SK-N-SH (cell line): ENCODE data around the gene TM9SF4. TPM values are rescaled to one million over a fixed set of nuclear protein-coding genes. Genes with fewer than 3 reads are reported as not detected.

Experiments
- CTCF ChIA-PET: fragments of 300-600, 350-600 bp; formaldehyde crosslinking; extraction: SDS; loops from one replicate; lab custom pipeline; 2021; lab: Yijun Ruan, JAX
- POLR2A ChIA-PET: fragments of 350-600 bp; sonication (Branson Sonifier 250); formaldehyde crosslinking; extraction: SDS; loops from one replicate; lab custom pipeline; 2020; ENCODE audit warnings: antibody characterized with exemption, inconsistent platforms; lab: Yijun Ruan, JAX
- DNase-seq: peaks from one replicate; pipeline ENCODE4 v3.0.0; 2012
- H2AFZ ChIP-seq: fragments of 200-600 bp; sonication (generic); 2 replicates; pipeline ENCODE4 v1.8.1; 2016; ENCODE audit warnings: antibody characterized with exemption, mild to moderate bottlenecking, low read depth
- H3F3A ChIP-seq: fragments of 200-600 bp; sonication (generic); replicated peaks from 2 replicates; pipeline ENCODE3; 2016; ENCODE audit warnings: antibody characterized with exemption, mild to moderate bottlenecking; ENCODE audit not compliant: insufficient read depth
- H3K27ac ChIP-seq, 2 experiments: fragments of 200-500 bp in 1 of 2; fragments of 200-600 bp in 1 of 2; sonication (Bioruptor generic) in 1 of 2; sonication (generic), shearing (Covaris generic) in 1 of 2; 2 replicates each; pipeline versions ENCODE4 v1.5.1 to v1.6.1; 2014 to 2016; ENCODE audit warnings: low read depth in 2 of 2, inconsistent platforms in 1 of 2, low read length in 1 of 2, mild to moderate bottlenecking in 1 of 2, mixed read lengths in 1 of 2
- H3K27me3 ChIP-seq: fragments of 200-600 bp; sonication (generic), shearing (Covaris generic); 2 replicates; pipeline ENCODE4 v1.6.1; 2016; ENCODE audit warnings: mixed run types; ENCODE audit not compliant: insufficient read depth
- H3K36me3 ChIP-seq, 2 experiments: fragments of 200-500 bp in 1 of 2; fragments of 200-600 bp in 1 of 2; sonication (Bioruptor generic) in 1 of 2; sonication (generic) in 1 of 2; replicated peaks in 1 of 2; 2 replicates each; pipeline versions ENCODE3 to v1.5.1; 2014 to 2016; ENCODE audit warnings: low read length in 1 of 2, mild to moderate bottlenecking in 1 of 2; ENCODE audit not compliant: insufficient read depth in 2 of 2, control insufficient read depth in 1 of 2
- H3K4me1 ChIP-seq, 2 experiments: fragments of 200-500 bp in 1 of 2; fragments of 200-600 bp in 1 of 2; sonication (Bioruptor generic) in 1 of 2; sonication (generic), shearing (Covaris generic) in 1 of 2; 2 replicates each; pipeline versions ENCODE4 v1.5.1 to v1.6.1; 2014 to 2016; ENCODE audit warnings: low read depth in 1 of 2, low read length in 1 of 2, mixed run types in 1 of 2; ENCODE audit not compliant: insufficient read depth in 2 of 2, control insufficient read depth in 1 of 2
- H3K4me2 ChIP-seq: fragments of 200-600 bp; sonication (generic), shearing (Covaris generic); 2 replicates; pipeline ENCODE4 v1.6.1; 2017; ENCODE audit warnings: mixed run types
- H3K4me3 ChIP-seq, 2 experiments: fragments of 200-500 bp in 1 of 2; fragments of 200-600 bp in 1 of 2; sonication (Bioruptor generic) in 1 of 2; sonication (generic), shearing (Covaris generic) in 1 of 2; 2 replicates each; pipeline versions ENCODE4 v1.5.1 to v1.8.1; 2014 to 2016; ENCODE audit warnings: low read depth in 2 of 2, inconsistent platforms in 1 of 2, low read length in 1 of 2, mild to moderate bottlenecking in 1 of 2, mixed read lengths in 1 of 2, moderate library complexity in 1 of 2
- H3K79me2 ChIP-seq: fragments of 200-600 bp; sonication (generic); 2 replicates; pipeline ENCODE4 v1.8.1; 2017; ENCODE audit warnings: mild to moderate bottlenecking; ENCODE audit not compliant: insufficient read depth
- H3K9ac ChIP-seq: fragments of 200-600 bp; sonication (generic); 2 replicates; pipeline ENCODE4 v1.6.1; 2017; ENCODE audit warnings: mixed run types
- H3K9me2 ChIP-seq: fragments of 200-600 bp; sonication (generic); 2 replicates; pipeline ENCODE4 v1.6.1; 2017; ENCODE audit warnings: mixed run types
- H3K9me3 ChIP-seq: fragments of 200-600 bp; sonication (generic); 2 replicates; pipeline ENCODE4 v1.6.1; 2017; ENCODE audit warnings: mixed run types, mild to moderate bottlenecking, moderate library complexity
- H4K20me1 ChIP-seq: fragments of 200-600 bp; sonication (generic); 2 replicates; pipeline ENCODE4 v1.6.1; 2017; ENCODE audit warnings: mild to moderate bottlenecking, mixed run types; ENCODE audit not compliant: insufficient read depth
- CHD2 ChIP-seq: fragments of 150-350 bp; IDR thresholded peaks from 2 replicates; pipeline ENCODE4 v1.6.1; 2018; ENCODE audit warnings: low read length; ENCODE audit not compliant: partially characterized antibody
- CTCF ChIP-seq: fragments of 200-600 bp; sonication (generic); IDR thresholded peaks from 2 replicates; pipeline ENCODE4 v1.6.1; 2017; ENCODE audit warnings: antibody characterized with exemption, mild to moderate bottlenecking, moderate library complexity
- EZH2phosphoT487 ChIP-seq: fragments of 200-600 bp; sonication (generic); IDR thresholded peaks from 2 replicates; pipeline ENCODE4 v1.6.1; 2017; ENCODE audit warnings: low read depth, mixed run types, mild to moderate bottlenecking, antibody characterized with exemption, moderate library complexity, borderline replicate concordance
- FOSL2 ChIP-seq: IDR thresholded peaks from 2 replicates; pipeline ENCODE4 v1.4.0; 2012; ENCODE audit warnings: low read depth, mild to moderate bottlenecking, moderate library complexity, borderline replicate concordance
- FOXM1 ChIP-seq: IDR thresholded peaks from 2 replicates; pipeline ENCODE4 v1.4.0; 2012; ENCODE audit warnings: low read depth, mild to moderate bottlenecking
- MEF2A ChIP-seq: IDR thresholded peaks from 2 replicates; pipeline ENCODE4 v1.4.0; 2012; ENCODE audit warnings: low read depth, borderline replicate concordance
- MXI1 ChIP-seq: IDR thresholded peaks from 2 replicates; pipeline ENCODE4 v1.6.1; 2012; ENCODE audit warnings: mild to moderate bottlenecking, low read depth, low read length, improper control_type of control experiment
- NRF1 ChIP-seq: IDR thresholded peaks from 2 replicates; pipeline ENCODE4 v1.6.1; 2012; ENCODE audit warnings: low read depth, mild to moderate bottlenecking, low read length
- RAD21 ChIP-seq: IDR thresholded peaks from 2 replicates; pipeline ENCODE4 v1.6.1; 2012; ENCODE audit warnings: mild to moderate bottlenecking, low read length
- YY1 ChIP-seq: IDR thresholded peaks from 2 replicates; pipeline ENCODE4 v1.4.0; 2012; ENCODE audit warnings: low read depth, mild to moderate bottlenecking
- ZBTB33 ChIP-seq: IDR thresholded peaks from 2 replicates; pipeline ENCODE4 v1.4.0; 2012; ENCODE audit warnings: low read depth, borderline replicate concordance
- WGBS: methylation state at CpG from one replicate; pipeline ENCODE4 v1.1.6; 2017; ENCODE audit warnings: low lambda C conversion rate; 5-methylcytosine and 5-hydroxymethylcytosine counted together
- polyA plus RNA-seq, 3 experiments: library from polyadenylated mRNA; depleted of rRNA; stranded (reverse); fragments of >200 nt; gene quantifications; 2 replicates each; pipeline ENCODE4 v1.2.3, GENCODE V29; 2012
- TF ChIP-seq, protein P1 (sequence below): IDR thresholded peaks from 2 replicates; pipeline ENCODE4 v1.6.1; 2012; ENCODE audit warnings: mild to moderate bottlenecking, low read depth, low read length, moderate library complexity

TM9SF4 gene
- polyA plus RNA-seq, 1 of the 3 experiments (the other 2 are of a cell fraction) = 61.0 TPM

DNA sequence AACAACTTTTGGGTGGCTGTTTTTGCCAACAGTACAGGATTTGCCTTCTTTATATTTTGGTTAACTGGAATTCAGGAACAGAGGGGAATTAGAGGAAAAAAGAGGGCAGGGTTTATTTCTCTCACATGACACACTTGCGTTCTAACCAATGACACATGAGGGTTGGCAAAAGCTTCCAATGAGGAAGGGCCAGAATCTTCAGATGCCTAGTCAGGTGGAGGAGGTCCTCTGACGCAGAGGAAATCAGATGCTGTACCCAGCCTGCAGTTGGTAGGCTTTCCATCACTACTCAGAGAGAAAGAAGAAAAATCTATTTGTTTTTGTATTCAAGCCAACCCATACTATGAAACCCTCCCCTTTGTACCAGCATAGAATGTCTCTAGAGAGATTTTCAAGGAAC lies 20.8 kb downstream of the TM9SF4 start (continued):
- TF ChIP-seq ZBTB33 (no peak), CTCF (no peak), NRF1 (no peak)
- TF ChIP-seq, all 33 proteins: peak for 0

- no peaks in the 10 kb centered on the region for H3K9me2 ChIP-seq
- POLR2A ChIA-PET = no interaction called here
- H3K27me3 ChIP-seq = no peaks in the 10 kb centered on the region
- peaks cover 74% of the 10 kb centered on the region for H4K20me1 ChIP-seq
- peaks cover 14 to 15% of the 10 kb centered on the region in 2 experiments for H3K36me3 ChIP-seq
- H3K4me2 ChIP-seq = no peak overlapping the region
- no peaks in the 10 kb centered on the region for H3K9me3 ChIP-seq
- no peak overlapping the region for H3K4me3 ChIP-seq
- peaks cover 65% of the 10 kb centered on the region for H3K79me2 ChIP-seq
- H3K4me1 ChIP-seq = no peaks in the 10 kb centered on the region
- 59% methylated on average over 2 of the region's 2 CpGs for WGBS
- no peak for DNase-seq
- CTCF ChIA-PET = no interaction called here
- H3K27ac ChIP-seq = no peak overlapping the region
- no peak overlapping the region for H3K9ac ChIP-seq
- no peaks in the 10 kb centered on the region for H3F3A ChIP-seq
- H2AFZ ChIP-seq = no peak overlapping the region
- TF ChIP-seq FOSL2 = no peak
- TF ChIP-seq MXI1 = no peak
- TF ChIP-seq, protein P1, sequence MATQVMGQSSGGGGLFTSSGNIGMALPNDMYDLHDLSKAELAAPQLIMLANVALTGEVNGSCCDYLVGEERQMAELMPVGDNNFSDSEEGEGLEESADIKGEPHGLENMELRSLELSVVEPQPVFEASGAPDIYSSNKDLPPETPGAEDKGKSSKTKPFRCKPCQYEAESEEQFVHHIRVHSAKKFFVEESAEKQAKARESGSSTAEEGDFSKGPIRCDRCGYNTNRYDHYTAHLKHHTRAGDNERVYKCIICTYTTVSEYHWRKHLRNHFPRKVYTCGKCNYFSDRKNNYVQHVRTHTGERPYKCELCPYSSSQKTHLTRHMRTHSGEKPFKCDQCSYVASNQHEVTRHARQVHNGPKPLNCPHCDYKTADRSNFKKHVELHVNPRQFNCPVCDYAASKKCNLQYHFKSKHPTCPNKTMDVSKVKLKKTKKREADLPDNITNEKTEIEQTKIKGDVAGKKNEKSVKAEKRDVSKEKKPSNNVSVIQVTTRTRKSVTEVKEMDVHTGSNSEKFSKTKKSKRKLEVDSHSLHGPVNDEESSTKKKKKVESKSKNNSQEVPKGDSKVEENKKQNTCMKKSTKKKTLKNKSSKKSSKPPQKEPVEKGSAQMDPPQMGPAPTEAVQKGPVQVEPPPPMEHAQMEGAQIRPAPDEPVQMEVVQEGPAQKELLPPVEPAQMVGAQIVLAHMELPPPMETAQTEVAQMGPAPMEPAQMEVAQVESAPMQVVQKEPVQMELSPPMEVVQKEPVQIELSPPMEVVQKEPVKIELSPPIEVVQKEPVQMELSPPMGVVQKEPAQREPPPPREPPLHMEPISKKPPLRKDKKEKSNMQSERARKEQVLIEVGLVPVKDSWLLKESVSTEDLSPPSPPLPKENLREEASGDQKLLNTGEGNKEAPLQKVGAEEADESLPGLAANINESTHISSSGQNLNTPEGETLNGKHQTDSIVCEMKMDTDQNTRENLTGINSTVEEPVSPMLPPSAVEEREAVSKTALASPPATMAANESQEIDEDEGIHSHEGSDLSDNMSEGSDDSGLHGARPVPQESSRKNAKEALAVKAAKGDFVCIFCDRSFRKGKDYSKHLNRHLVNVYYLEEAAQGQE = no peak
- TF ChIP-seq YY1 = no peak
- TF ChIP-seq NRF1 = no peak
- no peak for TF ChIP-seq MEF2A
- no peak for TF ChIP-seq CHD2
- no peak for TF ChIP-seq FOXM1
- TF ChIP-seq RAD21 = no peak
- TF ChIP-seq EZH2phosphoT487 = no peak
These were observed 21.5 kb downstream of the TM9SF4 start for GRCh38 chr20:32130965-32131364.
